Neural progenitor cell (in vitro differentiated cells): ENCODE measurements around the gene ARHGAP26. TPM values are rescaled to one million over a fixed set of nuclear protein-coding genes. Genes with fewer than 3 reads are reported as not detected.
A peak's percentile ranks its signal among the peaks of the same experiment; 100 is the strongest.

Experiments used
- DNase-seq: peaks from one replicate; pipeline ENCODE4 v3.0.0-alpha.2; 2016; ENCODE audit warnings: low spot score
- H2AFZ ChIP-seq: fragments of 200-600 bp; sonication (generic); replicated peaks from 2 replicates; pipeline ENCODE4 v1.6.1; 2016; ENCODE audit warnings: antibody characterized with exemption
- H3F3A ChIP-seq: fragments of 200-600 bp; sonication (generic); 2 replicates; pipeline ENCODE4 v1.6.1; 2016; ENCODE audit warnings: antibody characterized with exemption, low read depth
- H3K27ac ChIP-seq: fragments of 200-600 bp; sonication (generic); 2 replicates; pipeline ENCODE4 v1.5.1; 2016; ENCODE audit warnings: mild to moderate bottlenecking
- H3K27me3 ChIP-seq: fragments of 200-600 bp; sonication (generic); 2 replicates; pipeline ENCODE4 v1.6.1; 2016; ENCODE audit warnings: mild to moderate bottlenecking, moderate library complexity
- H3K36me3 ChIP-seq: fragments of 200-600 bp; sonication (generic); 2 replicates; pipeline ENCODE4 v1.5.1; 2016
- H3K4me1 ChIP-seq: fragments of 200-600 bp; sonication (generic); 2 replicates; pipeline ENCODE4 v1.6.1; 2016; ENCODE audit warnings: mixed run types
- H3K4me2 ChIP-seq: fragments of 200-600 bp; sonication (generic); 2 replicates; pipeline ENCODE4 v1.6.1; 2016
- H3K4me3 ChIP-seq: fragments of 200-600 bp; sonication (generic); 2 replicates; pipeline ENCODE4 v1.5.1; 2016
- H3K79me2 ChIP-seq: fragments of 200-600 bp; sonication (generic); 2 replicates; pipeline ENCODE4 v1.6.1; 2016; ENCODE audit warnings: low read depth
- H3K9ac ChIP-seq: fragments of 200-600 bp; sonication (generic); 2 replicates; pipeline ENCODE4 v1.6.1; 2016
- H3K9me3 ChIP-seq: fragments of 200-600 bp; sonication (generic); 2 replicates; pipeline ENCODE4 v1.5.1; 2016; ENCODE audit warnings: low read depth
- H4K20me1 ChIP-seq: fragments of 200-600 bp; sonication (generic); 2 replicates; pipeline ENCODE4 v1.6.1; 2016; ENCODE audit warnings: low read depth
- H3K27ac Mint-ChIP-seq: 3 replicates; pipeline ENCODE4 v1.8.0; 2021; ENCODE audit warnings: mixed read lengths
- H3K27me3 Mint-ChIP-seq: 2 replicates; pipeline ENCODE4 v1.8.0; 2022; ENCODE audit warnings: low read depth, mild to moderate bottlenecking, inconsistent platforms, moderate library complexity, mixed read lengths; ENCODE audit not compliant: insufficient read depth
- H3K36me3 Mint-ChIP-seq: 3 replicates; pipeline ENCODE4 v1.8.0; 2021; ENCODE audit warnings: mixed read lengths
- H3K4me1 Mint-ChIP-seq: 3 replicates; pipeline ENCODE4 v1.8.0; 2021; ENCODE audit warnings: mixed read lengths
- H3K4me3 Mint-ChIP-seq: 3 replicates; pipeline ENCODE4 v1.8.0; 2021; ENCODE audit warnings: mild to moderate bottlenecking, moderate library complexity, mixed read lengths
- H3K9me3 Mint-ChIP-seq: 3 replicates; pipeline ENCODE4 v1.8.0; 2020; ENCODE audit warnings: mixed read lengths
- EZH2 ChIP-seq: fragments of 200-600 bp; sonication (generic); IDR thresholded peaks from 2 replicates; pipeline ENCODE4 v1.6.1; 2017; ENCODE audit warnings: antibody characterized with exemption, mild to moderate bottlenecking, moderate library complexity
- EZH2phosphoT487 ChIP-seq: fragments of 200-600 bp; sonication (generic); IDR thresholded peaks from 2 replicates; pipeline ENCODE4 v1.6.1; 2017; ENCODE audit warnings: antibody characterized with exemption
- total RNA-seq: library from RNA; depleted of rRNA; stranded (reverse); fragments of >200 nt; gene quantifications from 2 replicates; pipeline ENCODE4 v1.2.3, GENCODE V29; 2015; ENCODE audit warnings: low replicate concordance
- TF ChIP-seq, protein P1 (sequence below): fragments of 200-600 bp; sonication (generic); IDR thresholded peaks from 2 replicates; pipeline ENCODE4 v1.5.1; 2017; ENCODE audit warnings: antibody characterized with exemption, mild to moderate bottlenecking

The ARHGAP26 gene
- total RNA-seq, 1 donor from 2014 or later = 7.0 TPM

DNA sequence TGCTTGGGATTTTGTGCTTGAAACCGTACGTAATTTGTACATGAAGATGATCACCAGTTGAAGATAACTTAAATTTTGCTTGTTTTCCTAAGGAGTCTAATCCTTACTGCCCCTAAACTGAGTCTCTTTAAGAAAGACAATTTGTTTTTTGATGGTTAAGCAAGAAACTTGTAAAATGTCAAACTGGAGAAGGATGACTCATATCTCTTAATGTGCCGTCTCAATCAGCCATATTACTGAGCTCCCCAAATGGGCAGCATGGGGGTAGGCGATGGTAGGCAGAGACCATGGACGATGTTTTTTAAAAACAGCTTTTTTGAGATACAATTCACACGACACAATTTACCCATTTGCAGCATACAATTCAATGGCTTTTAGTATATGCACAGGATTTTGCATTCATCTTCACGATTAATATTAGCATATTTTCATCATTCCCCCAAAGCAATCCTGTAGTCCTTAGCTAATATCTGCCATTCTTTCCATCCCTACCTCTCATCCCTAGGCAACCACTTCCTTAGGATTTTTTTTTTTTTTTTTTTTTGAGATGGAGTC, 14.3 kb downstream of the ARHGAP26 start:
- H3K27me3 Mint-ChIP-seq = peaks cover 2% of the 10 kb centered on the region
- H3K9me3 ChIP-seq = no peaks in the 10 kb centered on the region
- H3K9ac ChIP-seq = no peak overlapping the region
- H3K27me3 ChIP-seq = no peaks in the 10 kb centered on the region
- no peak overlapping the region for H3K27ac ChIP-seq
- peaks cover 25% of the 10 kb centered on the region for H3K4me1 ChIP-seq
- H3K36me3 Mint-ChIP-seq = no peaks in the 10 kb centered on the region
- no peaks in the 10 kb centered on the region for H3F3A ChIP-seq
- H3K4me1 Mint-ChIP-seq = peaks cover 34% of the 10 kb centered on the region
- TF ChIP-seq EZH2phosphoT487 (no peak), EZH2 (no peak)
- TF ChIP-seq, protein P1, sequence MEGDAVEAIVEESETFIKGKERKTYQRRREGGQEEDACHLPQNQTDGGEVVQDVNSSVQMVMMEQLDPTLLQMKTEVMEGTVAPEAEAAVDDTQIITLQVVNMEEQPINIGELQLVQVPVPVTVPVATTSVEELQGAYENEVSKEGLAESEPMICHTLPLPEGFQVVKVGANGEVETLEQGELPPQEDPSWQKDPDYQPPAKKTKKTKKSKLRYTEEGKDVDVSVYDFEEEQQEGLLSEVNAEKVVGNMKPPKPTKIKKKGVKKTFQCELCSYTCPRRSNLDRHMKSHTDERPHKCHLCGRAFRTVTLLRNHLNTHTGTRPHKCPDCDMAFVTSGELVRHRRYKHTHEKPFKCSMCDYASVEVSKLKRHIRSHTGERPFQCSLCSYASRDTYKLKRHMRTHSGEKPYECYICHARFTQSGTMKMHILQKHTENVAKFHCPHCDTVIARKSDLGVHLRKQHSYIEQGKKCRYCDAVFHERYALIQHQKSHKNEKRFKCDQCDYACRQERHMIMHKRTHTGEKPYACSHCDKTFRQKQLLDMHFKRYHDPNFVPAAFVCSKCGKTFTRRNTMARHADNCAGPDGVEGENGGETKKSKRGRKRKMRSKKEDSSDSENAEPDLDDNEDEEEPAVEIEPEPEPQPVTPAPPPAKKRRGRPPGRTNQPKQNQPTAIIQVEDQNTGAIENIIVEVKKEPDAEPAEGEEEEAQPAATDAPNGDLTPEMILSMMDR = no peak
- no peak overlapping the region for H3K4me3 Mint-ChIP-seq
- H3K4me2 ChIP-seq = peak overlapping the region; percentile 54
- H3K79me2 ChIP-seq = no peaks in the 10 kb centered on the region
- no peaks in the 10 kb centered on the region for H3K9me3 Mint-ChIP-seq
- no peaks in the 10 kb centered on the region for H4K20me1 ChIP-seq
- H3K27ac Mint-ChIP-seq = no peak overlapping the region
- no peaks in the 10 kb centered on the region for H3K36me3 ChIP-seq
- H2AFZ ChIP-seq = peak overlapping the region; percentile 65
- DNase-seq = no peak
- H3K4me3 ChIP-seq = no peak overlapping the region

DNA sequence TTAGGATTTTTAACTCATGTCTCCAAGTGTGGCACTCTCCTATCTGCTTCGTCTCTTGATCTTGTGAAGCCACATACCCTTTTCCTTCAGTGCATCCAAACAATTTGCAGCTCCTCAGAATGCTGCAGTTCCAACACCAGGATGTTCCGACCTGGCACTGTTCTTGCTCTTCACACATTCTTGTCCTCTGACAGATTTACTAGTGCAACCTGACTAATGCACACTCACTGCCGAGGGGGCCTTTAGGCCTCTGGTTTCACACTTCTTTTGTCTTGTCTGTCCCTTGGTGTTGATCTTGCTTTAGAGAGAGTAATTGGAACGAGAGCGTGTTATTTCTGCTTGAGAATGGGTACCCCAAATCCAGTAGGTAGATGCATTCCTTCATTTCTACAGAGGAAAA, 15.0 kb downstream of the ARHGAP26 start:
- Histone ChIP-seq H3K4me2 (no peak overlapping the region), H3F3A (no peaks in the 10 kb centered on the region), H3K27ac (no peak overlapping the region), H3K9me3 (no peaks in the 10 kb centered on the region), H2AFZ (no peak overlapping the region), H3K4me3 (no peak overlapping the region), H3K4me1 (peaks cover 24% of the 10 kb centered on the region), H3K79me2 (no peaks in the 10 kb centered on the region), H4K20me1 (no peaks in the 10 kb centered on the region), H3K27me3 (no peaks in the 10 kb centered on the region), H3K36me3 (no peaks in the 10 kb centered on the region), H3K9ac (no peak overlapping the region)
- peaks cover 32% of the 10 kb centered on the region for H3K4me1 Mint-ChIP-seq
- DNase-seq = no peak
- no peak overlapping the region for H3K4me3 Mint-ChIP-seq
- no peak overlapping the region for H3K27ac Mint-ChIP-seq
- H3K9me3 Mint-ChIP-seq = no peaks in the 10 kb centered on the region
- TF ChIP-seq EZH2 = no peak
- TF ChIP-seq, protein P1 = no peak
- no peak for TF ChIP-seq EZH2phosphoT487
- peaks cover 2% of the 10 kb centered on the region for H3K27me3 Mint-ChIP-seq
- H3K36me3 Mint-ChIP-seq = no peaks in the 10 kb centered on the region

DNA sequence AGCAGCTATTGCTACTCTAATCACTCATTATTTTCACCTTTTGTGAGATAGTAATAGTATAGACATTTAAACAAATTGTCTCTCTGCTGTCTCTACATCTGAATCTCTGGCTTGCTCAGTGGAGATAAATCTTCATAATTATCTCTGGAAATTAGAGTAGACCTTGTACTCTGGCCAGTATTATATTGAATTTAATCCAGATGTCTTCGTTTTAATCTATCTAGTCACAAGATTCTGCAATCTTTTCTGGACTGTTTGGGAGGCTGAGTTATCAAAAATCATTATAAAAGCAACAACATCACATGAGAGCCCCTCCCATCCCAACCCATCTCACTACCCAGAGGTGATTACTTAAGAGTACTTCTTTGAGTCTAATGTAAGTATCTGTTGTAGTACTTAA, 19.0 kb downstream of the ARHGAP26 start:
- Histone ChIP-seq H3K4me1 (peaks cover 2% of the 10 kb centered on the region), H3F3A (no peaks in the 10 kb centered on the region), H4K20me1 (no peaks in the 10 kb centered on the region), H3K27me3 (no peaks in the 10 kb centered on the region), H2AFZ (no peak overlapping the region), H3K36me3 (no peaks in the 10 kb centered on the region), H3K27ac (no peak overlapping the region), H3K9me3 (no peaks in the 10 kb centered on the region), H3K4me2 (no peak overlapping the region), H3K4me3 (no peak overlapping the region), H3K79me2 (no peaks in the 10 kb centered on the region), H3K9ac (no peak overlapping the region)
- no peak for DNase-seq
- no peak overlapping the region for H3K4me3 Mint-ChIP-seq
- H3K4me1 Mint-ChIP-seq = peaks cover 29% of the 10 kb centered on the region
- no peaks in the 10 kb centered on the region for H3K9me3 Mint-ChIP-seq
- H3K27ac Mint-ChIP-seq = no peak overlapping the region
- TF ChIP-seq, protein P1 = no peak
- TF ChIP-seq EZH2phosphoT487 (no peak), EZH2 (no peak)
- no peaks in the 10 kb centered on the region for H3K27me3 Mint-ChIP-seq
- no peaks in the 10 kb centered on the region for H3K36me3 Mint-ChIP-seq
